ENCODE results near the gene CALCOCO2.

- no peak for TF ChIP-seq GATA2 (IDR thresholded peaks at IDR 0.05; ENCODE audit: low read depth, low read length)
- TF ChIP-seq GATA3 (IDR thresholded peaks at IDR 0.05; ENCODE audit: low read depth, low read length): no peak
Observed at GRCh38 chr17:48854774-48855476, 24.1 kb downstream of the CALCOCO2 start.

All from SH-SY5Y (cell line).